Dendritic cell treated with granulocyte-macrophage colony-stimulating factor and Interleukin-4, amounts not matched to agents 40 ng/mL and 50 ng/mL, for 4 days (primary cell): ENCODE data around the gene PIK3R3.

Source experiments
- H3K27ac Mint-ChIP-seq: one replicate; pipeline ENCODE4 v1.8.0; 2022; ENCODE audit warnings: mild to moderate bottlenecking, mixed read lengths
- H3K27me3 Mint-ChIP-seq: one replicate; pipeline ENCODE4 v1.8.0; 2022; ENCODE audit warnings: mild to moderate bottlenecking, mixed read lengths
- H3K36me3 Mint-ChIP-seq: one replicate; pipeline ENCODE4 v1.8.0; 2022; ENCODE audit warnings: low read depth, mixed read lengths
- H3K4me1 Mint-ChIP-seq: one replicate; pipeline ENCODE4 v1.8.0; 2022; ENCODE audit warnings: low read depth, mixed read lengths
- H3K4me3 Mint-ChIP-seq: one replicate; pipeline ENCODE4 v1.8.0; 2022; ENCODE audit warnings: mild to moderate bottlenecking, moderate library complexity, mixed read lengths
- H3K9me3 Mint-ChIP-seq: one replicate; pipeline ENCODE4 v1.8.0; 2022; ENCODE audit warnings: mixed read lengths
- intact Hi-C: fragments of 100-400 bp; cut with micrococcal nuclease; formaldehyde crosslinking; loops from one replicate; pipeline ENCODE4 v1.15.0; 2022

Gene PIK3R3

DNA sequence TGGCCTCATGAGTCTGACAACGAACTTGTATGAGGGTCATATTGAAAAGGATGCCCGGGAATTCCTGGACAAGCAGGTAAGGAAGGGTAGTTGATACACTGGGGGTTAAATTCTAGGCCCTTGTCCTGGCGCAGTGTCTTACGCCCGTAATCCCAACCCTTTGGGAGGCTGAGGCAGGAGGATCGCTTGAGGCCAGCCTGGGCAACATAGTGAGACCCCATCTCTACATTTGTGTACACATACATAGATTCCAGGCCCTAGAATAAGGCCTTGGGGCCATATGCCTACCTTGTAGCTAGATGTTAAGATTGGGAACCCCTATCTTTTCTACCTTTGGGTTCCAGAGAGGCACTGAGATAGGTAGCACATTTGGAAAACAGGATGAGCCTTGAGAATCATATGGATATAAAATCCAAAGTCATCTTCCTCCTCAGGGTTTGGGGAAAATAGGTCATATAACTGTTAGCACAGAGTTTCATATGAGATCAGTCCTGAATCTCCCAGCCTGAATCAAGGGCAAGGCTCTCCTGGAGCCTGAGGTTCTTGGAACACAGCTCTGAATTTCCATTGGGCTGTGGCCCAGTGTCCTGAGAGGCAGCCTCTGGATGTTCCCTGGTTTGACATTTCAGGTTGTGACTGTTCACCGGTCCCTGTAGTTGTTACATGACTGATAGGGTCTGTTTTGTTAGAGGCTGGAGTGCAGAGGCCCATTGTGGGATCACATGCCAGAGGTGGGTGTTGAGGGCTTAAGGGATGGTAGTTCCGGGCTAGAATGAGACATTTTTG lies 104.4 kb downstream of the PIK3R3 start:
- no peak overlapping the region for H3K27ac Mint-ChIP-seq
- H3K27me3 Mint-ChIP-seq: no peaks in the 10 kb centered on the region
- H3K4me3 Mint-ChIP-seq: no peak overlapping the region
- H3K36me3 Mint-ChIP-seq: peaks cover 77% of the 10 kb centered on the region
- intact Hi-C loops: no loop called here
- H3K4me1 Mint-ChIP-seq: no peaks in the 10 kb centered on the region
- H3K9me3 Mint-ChIP-seq: no peaks in the 10 kb centered on the region

DNA sequence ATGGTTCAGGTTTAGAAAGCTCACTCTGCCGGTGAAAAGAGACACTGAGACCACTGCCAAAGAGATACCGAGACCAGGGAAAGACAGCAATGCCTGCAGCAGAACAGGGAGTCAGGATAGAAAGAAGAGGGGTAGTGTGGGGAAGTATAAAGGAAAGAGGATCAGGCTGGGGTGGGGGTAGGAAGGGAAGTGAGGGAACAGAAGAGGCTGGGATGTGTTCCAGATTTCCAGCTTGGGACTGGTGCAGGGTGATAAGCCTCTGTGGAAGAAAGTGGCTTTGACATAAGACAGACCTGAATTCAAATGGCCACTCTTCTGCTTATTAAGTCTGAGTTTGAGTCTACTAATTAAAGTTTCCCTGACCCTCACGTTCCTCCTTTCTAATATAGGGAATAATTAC lies 105.9 kb downstream of the PIK3R3 start:
- Mint-ChIP-seq H3K4me1 (no peaks in the 10 kb centered on the region), H3K27me3 (no peaks in the 10 kb centered on the region), H3K9me3 (no peaks in the 10 kb centered on the region), H3K27ac (no peak overlapping the region), H3K36me3 (peaks cover 74% of the 10 kb centered on the region), H3K4me3 (no peak overlapping the region)
- intact Hi-C loops: no loop called here

DNA sequence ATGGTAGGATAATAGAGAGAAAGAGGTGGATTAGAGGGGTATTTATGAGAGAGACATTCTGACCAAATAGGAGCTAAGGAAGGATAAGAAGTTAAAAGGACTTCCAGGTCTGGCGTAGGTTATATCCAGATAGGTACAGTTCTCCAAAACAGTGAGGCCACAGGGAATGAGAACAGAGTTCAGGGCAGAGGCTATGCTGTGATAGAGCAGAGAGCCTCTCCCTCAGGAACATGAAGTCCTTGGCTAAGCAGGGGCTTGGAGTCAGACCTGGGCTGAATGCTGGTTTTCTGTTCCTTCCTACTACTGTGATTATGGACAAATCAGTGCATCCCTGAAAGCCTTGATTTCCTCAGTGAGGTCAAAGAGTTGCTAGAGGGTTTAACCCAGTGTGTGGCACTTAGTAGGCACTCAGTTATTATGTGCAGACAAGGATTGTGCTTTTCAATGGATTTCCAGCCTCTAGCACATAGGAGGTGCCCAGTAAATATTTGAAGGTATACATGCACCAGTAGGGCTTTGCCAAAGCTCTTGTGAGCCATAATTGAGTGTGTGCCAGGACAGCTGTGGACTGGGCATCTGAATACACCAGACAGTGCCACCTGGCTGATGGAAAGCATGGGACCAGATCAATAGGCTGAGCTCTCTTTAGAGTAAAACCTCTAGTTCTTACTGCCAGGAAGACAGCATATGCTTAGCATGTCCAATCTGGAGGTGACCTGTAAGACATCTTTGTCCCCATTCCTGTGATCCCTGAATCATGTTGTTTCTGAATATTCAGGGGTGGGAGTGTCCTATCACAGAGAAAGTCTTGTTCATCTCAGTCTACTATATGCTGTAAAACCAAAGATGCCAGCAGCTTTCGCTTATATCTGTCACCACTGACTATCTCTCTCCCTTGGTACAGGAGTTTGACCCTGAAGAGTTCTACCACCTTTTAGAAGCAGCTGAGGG lies 111.1 kb downstream of the PIK3R3 start:
- intact Hi-C loops: no loop called here
- H3K27ac Mint-ChIP-seq: no peak overlapping the region

DNA sequence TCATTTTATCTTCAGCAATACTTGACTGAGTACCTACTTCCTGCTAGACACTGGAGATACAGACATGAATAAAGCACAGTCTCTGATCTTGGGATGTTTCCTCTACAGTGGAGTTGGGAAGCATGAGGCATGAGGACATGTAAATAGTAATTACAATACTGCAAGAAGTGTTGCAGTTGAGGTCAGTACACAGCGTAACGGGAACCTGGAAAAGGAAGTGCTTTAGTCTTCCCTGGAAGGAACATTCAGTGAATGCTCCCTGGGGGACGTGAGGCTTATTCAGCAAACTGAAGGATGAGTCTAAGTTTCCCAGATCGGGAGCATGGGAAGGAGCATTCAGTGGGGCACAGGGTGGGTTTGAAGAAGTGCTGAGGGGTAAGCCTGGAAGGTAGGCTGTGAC lies 112.4 kb downstream of the PIK3R3 start:
- H3K4me1 Mint-ChIP-seq: no peaks in the 10 kb centered on the region
- intact Hi-C loops: no loop called here
- H3K27me3 Mint-ChIP-seq: no peaks in the 10 kb centered on the region
- no peaks in the 10 kb centered on the region for H3K9me3 Mint-ChIP-seq
- no peak overlapping the region for H3K27ac Mint-ChIP-seq
- H3K4me3 Mint-ChIP-seq: no peak overlapping the region
- H3K36me3 Mint-ChIP-seq: peaks cover 29% of the 10 kb centered on the region

More for the DNA sequence above, 111.1 kb downstream of the PIK3R3 start:
- Mint-ChIP-seq H3K9me3 (no peaks in the 10 kb centered on the region), H3K4me3 (no peak overlapping the region), H3K36me3 (peaks cover 38% of the 10 kb centered on the region), H3K27me3 (no peaks in the 10 kb centered on the region), H3K4me1 (no peaks in the 10 kb centered on the region)

DNA sequence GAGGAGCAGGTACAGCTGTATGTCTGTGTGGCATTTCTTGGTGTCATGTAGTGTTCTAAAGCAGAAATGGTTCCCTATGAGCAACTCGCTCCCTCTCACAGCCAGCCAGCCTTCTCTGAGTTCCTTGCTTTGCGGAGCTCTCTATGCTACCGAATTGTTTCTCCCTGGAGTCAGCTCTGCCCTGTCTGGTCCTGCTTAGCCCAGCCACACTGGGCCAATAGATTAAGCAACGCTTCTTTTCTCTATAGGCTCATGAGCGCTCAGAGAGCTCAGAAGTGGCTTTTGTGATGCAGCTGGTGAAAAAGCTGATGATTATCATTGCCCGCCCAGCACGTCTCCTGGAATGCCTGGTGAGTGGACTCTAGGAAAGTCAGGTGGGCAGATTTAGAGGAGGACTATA lies 113.1 kb downstream of the PIK3R3 start:
- H3K36me3 Mint-ChIP-seq: peaks cover 24% of the 10 kb centered on the region
- no peaks in the 10 kb centered on the region for H3K27me3 Mint-ChIP-seq
- no peak overlapping the region for H3K4me3 Mint-ChIP-seq
- H3K27ac Mint-ChIP-seq: no peak overlapping the region
- no peaks in the 10 kb centered on the region for H3K9me3 Mint-ChIP-seq
- H3K4me1 Mint-ChIP-seq: no peaks in the 10 kb centered on the region
- intact Hi-C loops: no loop called here

DNA sequence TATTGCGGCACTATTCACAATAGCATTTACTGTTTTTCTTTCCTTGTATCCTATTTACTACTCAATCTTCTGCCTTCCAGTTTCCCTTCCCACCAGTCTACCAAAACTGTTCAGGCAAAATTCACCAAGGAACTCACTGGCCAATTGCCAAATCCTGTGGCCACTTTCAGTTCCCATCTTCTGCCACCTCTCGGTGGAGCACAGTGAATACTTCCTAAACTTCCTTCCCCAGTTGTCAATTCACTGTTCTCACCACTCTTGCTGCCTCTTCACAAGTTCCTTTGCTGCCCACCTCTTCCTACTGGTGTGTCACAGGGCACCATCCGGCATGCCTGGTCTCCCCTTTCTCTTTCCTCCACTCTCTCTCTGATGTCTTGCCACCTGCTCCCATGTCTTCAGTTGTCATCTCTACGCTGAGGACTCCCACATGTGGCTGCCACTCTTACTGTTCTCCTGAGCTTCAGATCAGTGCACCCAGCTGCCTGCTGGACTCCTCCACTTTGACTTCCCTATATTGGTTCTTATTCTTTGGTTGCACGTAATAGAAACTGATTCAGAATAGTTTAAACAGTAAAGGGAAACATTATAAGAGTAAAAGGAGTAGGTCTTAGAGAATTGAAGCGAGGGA lies 114.4 kb downstream of the PIK3R3 start:
- Mint-ChIP-seq H3K36me3 (peaks cover 18% of the 10 kb centered on the region), H3K27ac (no peak overlapping the region), H3K4me1 (no peaks in the 10 kb centered on the region), H3K9me3 (no peaks in the 10 kb centered on the region), H3K27me3 (no peaks in the 10 kb centered on the region), H3K4me3 (no peak overlapping the region)
- intact Hi-C loops: no loop called here

DNA sequence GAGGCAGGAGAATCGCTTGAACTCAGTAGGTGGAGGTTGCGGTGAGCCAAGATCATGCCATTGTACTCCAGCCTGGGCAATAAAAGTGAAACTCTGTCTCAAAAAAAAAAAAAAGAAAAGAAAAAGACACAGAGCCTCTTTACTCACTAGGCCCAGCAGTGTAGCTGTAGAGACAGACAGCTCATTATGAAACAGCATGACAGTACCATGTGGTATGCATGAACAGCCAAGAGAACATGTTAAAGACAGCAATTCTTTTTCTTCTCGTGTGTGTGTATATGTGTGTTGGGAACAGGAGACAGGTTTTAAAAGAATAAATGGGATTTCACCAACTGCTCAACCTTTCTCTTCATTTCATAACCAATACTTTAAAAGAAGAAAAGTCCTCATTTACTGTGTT lies 118.8 kb downstream of the PIK3R3 start:
- no peaks in the 10 kb centered on the region for H3K27me3 Mint-ChIP-seq
- H3K4me1 Mint-ChIP-seq: peaks cover 7% of the 10 kb centered on the region
- H3K36me3 Mint-ChIP-seq: peaks cover 44% of the 10 kb centered on the region
- no peaks in the 10 kb centered on the region for H3K9me3 Mint-ChIP-seq
- no peak overlapping the region for H3K27ac Mint-ChIP-seq
- intact Hi-C loops: no loop called here
- no peak overlapping the region for H3K4me3 Mint-ChIP-seq

DNA sequence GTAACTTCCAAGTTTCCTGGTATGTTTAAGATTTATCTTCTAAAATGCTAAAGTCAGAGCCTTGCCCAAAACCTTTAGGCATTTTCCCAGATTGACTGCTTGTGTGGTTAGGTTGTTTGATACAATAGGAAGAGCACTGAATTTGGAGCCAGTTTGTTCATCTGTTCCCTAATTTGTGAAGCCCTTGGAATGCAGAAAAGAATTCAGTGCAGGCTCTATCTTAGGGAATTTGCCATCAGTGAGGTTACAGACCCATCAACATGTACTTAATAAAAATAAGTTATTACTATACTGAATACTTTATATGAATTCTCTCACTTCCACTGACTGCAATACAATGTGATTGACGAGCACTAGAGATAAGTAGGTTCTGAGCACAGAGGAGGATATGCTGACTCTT lies 120.2 kb downstream of the PIK3R3 start:
- no peaks in the 10 kb centered on the region for H3K27me3 Mint-ChIP-seq
- no peak overlapping the region for H3K4me3 Mint-ChIP-seq
- H3K27ac Mint-ChIP-seq: no peak overlapping the region
- intact Hi-C loops: no loop called here
- H3K4me1 Mint-ChIP-seq: peaks cover 7% of the 10 kb centered on the region
- peaks cover 58% of the 10 kb centered on the region for H3K36me3 Mint-ChIP-seq
- no peaks in the 10 kb centered on the region for H3K9me3 Mint-ChIP-seq

DNA sequence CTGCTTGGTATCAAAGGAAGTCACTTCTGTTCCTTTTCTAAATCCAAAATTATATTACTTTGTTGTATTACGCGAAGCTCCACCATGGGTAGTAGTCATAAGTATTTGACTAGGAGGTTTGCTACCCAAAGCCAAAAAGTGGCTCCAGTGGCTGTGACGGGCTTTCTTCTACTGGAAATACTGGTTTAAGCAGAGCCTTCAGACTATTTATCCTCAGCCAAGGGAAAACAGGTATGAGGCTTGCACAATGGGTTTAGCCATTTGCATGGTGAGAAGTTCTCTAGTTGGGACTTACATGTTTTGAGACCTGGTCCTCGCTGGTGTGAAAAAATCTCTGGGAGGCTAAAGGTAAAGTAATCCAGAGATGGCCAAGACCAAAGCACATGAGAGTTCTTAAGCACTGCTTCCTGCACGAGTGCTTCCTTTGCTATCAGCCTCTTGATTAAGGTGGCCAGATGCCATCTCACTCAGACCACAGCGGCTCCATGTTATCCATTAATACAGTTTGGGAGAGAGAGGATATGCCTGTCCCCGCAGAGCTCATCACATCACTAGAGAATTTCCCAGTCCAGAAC lies 121.2 kb downstream of the PIK3R3 start:
- H3K4me3 Mint-ChIP-seq: no peak overlapping the region
- H3K4me1 Mint-ChIP-seq: peaks cover 7% of the 10 kb centered on the region
- no peak overlapping the region for H3K27ac Mint-ChIP-seq
- no peaks in the 10 kb centered on the region for H3K9me3 Mint-ChIP-seq
- no peaks in the 10 kb centered on the region for H3K27me3 Mint-ChIP-seq
- intact Hi-C loops: no loop called here
- H3K36me3 Mint-ChIP-seq: peaks cover 67% of the 10 kb centered on the region

DNA sequence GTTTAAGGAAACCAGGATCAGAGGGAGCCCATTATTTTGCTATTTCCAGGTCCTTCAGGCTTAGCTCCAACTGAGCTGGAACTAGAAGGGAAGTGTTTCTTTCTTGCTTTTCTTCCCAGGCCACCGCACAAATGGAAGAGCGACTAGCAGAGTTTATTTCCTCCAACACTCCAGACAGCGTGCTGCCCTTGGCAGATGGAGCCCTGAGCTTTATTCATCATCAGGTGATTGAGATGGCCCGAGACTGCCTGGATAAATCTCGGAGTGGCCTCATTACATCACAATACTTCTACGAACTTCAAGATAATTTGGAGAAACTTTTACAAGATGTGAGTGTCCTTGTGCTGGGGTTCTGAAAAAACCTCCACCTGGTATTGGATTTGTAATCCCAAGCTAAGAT lies 121.8 kb downstream of the PIK3R3 start:
- no peaks in the 10 kb centered on the region for H3K9me3 Mint-ChIP-seq
- peaks cover 70% of the 10 kb centered on the region for H3K36me3 Mint-ChIP-seq

DNA sequence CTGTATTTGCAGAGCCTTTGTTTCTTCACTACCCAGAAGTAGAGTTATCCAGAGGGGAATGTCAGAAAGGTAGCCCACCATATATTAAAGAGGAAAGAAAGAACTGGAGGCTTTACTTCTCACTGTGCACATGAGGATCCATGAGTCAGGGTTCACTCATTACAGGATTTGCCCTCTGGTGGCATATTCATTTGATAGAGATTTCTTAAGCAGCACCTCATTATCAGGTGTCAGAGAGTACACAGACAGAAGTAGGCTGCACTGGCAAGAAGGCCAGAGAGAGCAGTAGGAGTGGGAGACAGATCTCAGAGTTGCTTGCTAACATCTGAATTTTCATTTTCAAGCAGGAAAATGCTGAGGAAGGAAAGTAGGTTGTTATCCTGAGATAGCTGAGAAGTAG lies 123.8 kb downstream of the PIK3R3 start:
- Mint-ChIP-seq H3K4me1 (peaks cover 15% of the 10 kb centered on the region), H3K4me3 (no peak overlapping the region), H3K9me3 (no peaks in the 10 kb centered on the region), H3K27me3 (no peaks in the 10 kb centered on the region), H3K27ac (no peak overlapping the region), H3K36me3 (peaks cover 76% of the 10 kb centered on the region)
- intact Hi-C loops: no loop called here

More for the DNA sequence above, 121.8 kb downstream of the PIK3R3 start:
- H3K4me3 Mint-ChIP-seq: no peak overlapping the region
- H3K27ac Mint-ChIP-seq: no peak overlapping the region
- H3K27me3 Mint-ChIP-seq: no peaks in the 10 kb centered on the region
- intact Hi-C loops: no loop called here
- H3K4me1 Mint-ChIP-seq: peaks cover 7% of the 10 kb centered on the region

DNA sequence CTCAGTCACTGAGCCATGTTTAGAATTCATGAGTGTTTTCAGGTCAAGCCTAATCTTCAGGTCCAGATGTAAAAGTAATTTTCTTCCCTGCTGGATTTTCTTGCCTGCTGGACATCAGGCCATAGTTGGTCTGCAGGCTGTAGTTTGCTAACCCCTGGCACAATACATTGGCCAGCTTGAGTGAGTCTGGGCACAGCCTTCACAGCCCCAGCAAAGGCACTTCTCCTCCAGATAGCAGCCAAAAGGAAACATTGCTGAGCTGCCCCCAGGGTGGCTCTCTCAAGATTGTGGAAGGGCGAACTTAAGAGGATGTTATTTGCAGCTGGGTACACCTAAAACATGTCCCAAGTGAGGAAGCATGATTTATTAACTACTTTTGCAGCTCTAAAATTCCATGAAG lies 126.8 kb downstream of the PIK3R3 start:
- Mint-ChIP-seq H3K9me3 (no peaks in the 10 kb centered on the region), H3K27ac (no peak overlapping the region), H3K4me1 (peaks cover 36% of the 10 kb centered on the region), H3K27me3 (no peaks in the 10 kb centered on the region), H3K36me3 (peaks cover 52% of the 10 kb centered on the region), H3K4me3 (no peak overlapping the region)
- intact Hi-C loops: no loop called here

DNA sequence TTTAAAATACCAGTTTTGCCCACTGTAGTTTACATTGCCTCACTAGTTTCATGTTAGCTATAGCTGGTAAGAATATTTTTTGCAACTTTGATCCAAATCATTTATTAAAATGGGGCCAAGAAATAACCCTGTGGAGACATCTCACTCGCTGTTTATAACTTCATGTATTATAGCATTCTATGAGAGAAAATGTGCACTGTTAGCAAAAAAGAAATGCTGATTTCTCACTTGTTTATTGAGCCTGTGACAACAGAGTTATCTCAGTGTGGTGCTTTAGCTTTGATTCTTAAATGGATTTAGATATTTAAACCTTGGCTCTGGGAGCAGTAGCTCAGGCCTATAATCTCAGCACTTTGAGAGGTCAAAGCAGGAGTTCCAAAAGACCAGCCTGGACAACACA lies 127.9 kb downstream of the PIK3R3 start:
- H3K4me1 Mint-ChIP-seq: peaks cover 38% of the 10 kb centered on the region
- no peaks in the 10 kb centered on the region for H3K9me3 Mint-ChIP-seq
- no peaks in the 10 kb centered on the region for H3K27me3 Mint-ChIP-seq
- H3K27ac Mint-ChIP-seq: no peak overlapping the region
- H3K36me3 Mint-ChIP-seq: peaks cover 50% of the 10 kb centered on the region
- intact Hi-C loops: no loop called here
- no peak overlapping the region for H3K4me3 Mint-ChIP-seq

DNA sequence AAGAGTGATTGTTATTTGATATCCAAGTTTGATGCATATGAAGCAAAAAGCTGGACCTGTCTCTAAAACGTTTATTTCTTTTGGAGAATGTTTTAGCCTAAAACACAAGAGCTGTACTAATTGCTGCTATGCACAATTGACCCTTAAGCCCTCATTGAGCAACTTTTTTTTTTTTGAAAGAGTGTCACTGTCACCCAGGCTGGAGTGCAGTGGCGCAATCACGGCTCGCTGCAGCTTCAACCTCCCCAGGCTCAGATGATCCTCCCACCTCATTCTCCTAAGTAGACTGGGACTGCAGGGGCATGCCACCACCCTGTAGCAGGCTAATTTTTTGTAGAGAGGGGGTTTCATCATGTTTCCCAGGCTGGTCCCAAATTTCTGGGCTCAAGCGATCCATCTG lies 129.1 kb downstream of the PIK3R3 start:
- no peak overlapping the region for H3K4me3 Mint-ChIP-seq
- intact Hi-C loops: no loop called here
- H3K27ac Mint-ChIP-seq: no peak overlapping the region
- no peaks in the 10 kb centered on the region for H3K27me3 Mint-ChIP-seq
- H3K9me3 Mint-ChIP-seq: no peaks in the 10 kb centered on the region
- H3K36me3 Mint-ChIP-seq: peaks cover 46% of the 10 kb centered on the region
- peaks cover 35% of the 10 kb centered on the region for H3K4me1 Mint-ChIP-seq
